Colon (tissue), 2 donors: Measurements from ENCODE around the gene AAMDC.
"Not testable (repeated sequence)": the region's sequence is repeated elsewhere in the genome, so short reads cannot be mapped to it uniquely, and the experiment has no call there.

Experiments
- FAIRE-seq: peaks from 2 replicates; lab custom pipeline; 2012; peaks lifted over from hg19 to GRCh38; lab: Jason Lieb, UNC
- donor health status: control.
- donor health status: control.

Gene AAMDC

DNA sequence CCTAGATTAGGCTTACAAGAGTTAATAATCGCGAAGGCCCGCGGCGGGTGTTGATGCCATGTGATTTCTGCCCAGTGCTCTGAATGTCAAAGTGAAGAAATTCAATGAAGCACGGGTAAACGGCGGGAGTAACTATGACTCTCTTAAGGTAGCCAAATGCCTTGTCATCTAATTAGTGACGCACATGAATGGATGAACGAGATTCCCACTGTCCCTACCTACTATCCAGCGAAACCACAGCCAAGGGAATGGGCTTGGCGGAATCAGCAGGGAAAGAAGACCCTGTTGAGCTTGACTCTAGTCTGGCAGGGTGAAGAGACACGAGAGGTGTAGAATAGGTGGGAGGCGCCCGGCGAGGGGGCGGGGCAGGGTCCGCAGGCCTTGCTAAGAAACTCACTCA lies 65.5 kb downstream of the AAMDC start:
- no peak for FAIRE-seq

DNA sequence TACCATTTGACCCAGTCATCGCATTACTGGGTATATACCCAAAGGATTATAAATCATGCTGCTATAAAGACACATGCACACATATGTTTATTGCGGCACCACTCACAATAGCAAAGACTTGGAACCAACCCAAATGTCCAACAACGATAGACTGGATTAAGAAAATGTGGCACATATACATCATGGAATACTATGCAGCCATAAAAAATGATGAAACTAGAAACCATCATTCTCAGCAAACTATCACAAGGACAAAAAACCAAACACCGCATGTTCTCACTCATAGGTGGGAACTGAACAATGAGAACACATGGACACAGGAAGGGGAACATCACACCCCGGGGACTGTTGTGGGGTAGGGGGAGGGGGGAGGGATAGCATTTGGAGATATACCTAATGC lies 68.1 kb downstream of the AAMDC start:
- not testable (repeated sequence) for FAIRE-seq

DNA sequence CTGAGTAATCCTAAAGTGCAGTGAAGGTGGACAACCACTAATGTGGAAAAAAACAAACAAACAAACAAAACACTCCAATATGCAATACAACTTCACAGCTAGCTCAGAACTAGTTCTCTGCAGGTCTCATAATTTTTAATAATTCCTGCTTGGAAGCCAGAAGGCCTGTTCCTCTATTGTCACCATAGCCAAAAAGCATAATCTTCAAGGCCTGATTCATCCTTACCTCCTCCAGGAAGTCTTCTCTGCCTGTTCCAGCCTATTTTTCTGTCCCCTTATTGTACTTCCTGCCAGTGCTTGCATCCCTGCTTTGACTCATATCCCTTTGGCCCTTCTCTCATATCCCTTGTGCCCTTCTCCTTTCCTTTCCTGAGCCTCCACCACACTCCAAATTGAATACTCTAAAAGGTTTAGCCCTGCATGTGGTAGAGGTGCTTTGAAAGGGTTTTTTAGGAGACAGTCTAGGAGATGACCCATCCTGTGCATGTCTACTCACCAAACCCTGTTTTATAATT lies 69.2 kb downstream of the AAMDC start:
- FAIRE-seq = not testable (repeated sequence)

DNA sequence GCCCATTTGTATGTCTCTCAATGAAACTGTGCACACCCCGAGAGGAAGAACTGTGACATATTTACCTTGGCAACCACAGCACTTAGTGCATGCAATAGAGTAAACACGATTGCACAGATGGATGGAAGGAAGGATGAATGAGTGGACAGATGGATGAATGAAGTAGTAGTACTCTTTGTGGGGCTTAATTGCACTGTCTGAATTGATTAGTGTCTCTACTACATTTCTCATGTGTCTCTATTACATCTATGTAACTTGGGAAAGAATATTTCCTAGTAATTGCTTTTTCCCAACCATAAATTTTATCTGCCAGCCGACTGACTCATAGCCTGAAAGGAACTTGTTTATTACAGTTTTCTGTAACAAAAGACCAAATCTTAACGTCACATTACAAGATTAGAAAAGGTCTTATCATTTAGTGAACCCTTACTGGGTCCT lies 69.7 kb downstream of the AAMDC start:
- FAIRE-seq = not testable (repeated sequence)

DNA sequence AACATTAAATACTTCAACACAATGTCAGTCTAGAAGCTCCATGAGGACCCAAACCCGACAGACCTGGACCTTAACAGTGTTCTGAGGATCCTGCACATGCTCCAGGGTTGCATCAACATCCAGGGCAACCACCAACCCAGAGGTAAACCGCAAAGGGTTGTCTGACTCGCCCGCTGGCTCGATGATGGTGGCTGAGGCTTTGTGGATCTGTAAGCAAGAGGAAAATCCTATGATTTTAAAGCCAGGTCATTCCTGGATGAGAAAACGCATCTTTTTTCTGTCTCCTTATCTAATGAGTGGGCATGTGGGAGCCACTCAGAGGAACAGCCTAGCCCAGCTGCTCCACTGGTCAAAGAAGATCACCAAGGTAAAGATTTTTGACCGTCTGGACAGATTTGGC lies 70.3 kb downstream of the AAMDC start:
- FAIRE-seq = not testable (repeated sequence)

DNA sequence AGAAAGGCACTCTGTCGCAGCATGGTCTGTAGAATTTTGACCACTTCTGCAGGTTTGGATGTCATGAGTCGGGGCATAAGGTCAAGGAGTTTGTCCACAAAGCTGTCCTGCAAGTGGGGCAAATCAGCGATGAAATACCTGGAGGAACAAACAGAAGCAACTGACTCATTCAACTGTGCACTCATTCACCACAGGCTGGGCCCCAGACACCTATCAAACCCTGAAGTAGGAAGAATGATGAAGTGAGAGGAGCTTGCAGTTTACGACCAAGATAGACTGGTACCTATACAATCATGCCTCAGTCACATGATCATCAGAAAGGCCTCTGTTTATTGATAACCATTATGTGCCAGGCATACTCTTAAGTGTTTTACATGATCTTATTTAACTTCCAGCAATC lies 70.8 kb downstream of the AAMDC start:
- FAIRE-seq = not testable (repeated sequence)

DNA sequence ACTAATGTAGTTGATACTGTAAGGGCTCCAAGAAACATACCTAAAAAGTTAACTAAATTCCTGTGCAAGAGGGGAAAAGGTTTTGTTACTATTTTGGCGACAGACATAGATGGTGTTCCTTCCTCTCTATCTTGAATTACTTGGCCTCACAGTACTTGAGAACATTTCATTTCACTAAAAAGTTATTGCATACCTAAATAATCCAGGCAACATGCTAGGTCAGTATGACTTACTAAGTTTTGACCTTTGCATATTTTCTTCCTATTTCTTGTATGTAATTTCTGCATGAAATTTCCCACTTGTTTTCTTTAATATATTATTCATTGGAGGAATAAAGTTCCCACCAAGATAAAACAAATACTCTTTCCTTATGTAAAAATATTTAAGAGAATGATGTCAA lies 74.0 kb downstream of the AAMDC start:
- not testable (repeated sequence) for FAIRE-seq

DNA sequence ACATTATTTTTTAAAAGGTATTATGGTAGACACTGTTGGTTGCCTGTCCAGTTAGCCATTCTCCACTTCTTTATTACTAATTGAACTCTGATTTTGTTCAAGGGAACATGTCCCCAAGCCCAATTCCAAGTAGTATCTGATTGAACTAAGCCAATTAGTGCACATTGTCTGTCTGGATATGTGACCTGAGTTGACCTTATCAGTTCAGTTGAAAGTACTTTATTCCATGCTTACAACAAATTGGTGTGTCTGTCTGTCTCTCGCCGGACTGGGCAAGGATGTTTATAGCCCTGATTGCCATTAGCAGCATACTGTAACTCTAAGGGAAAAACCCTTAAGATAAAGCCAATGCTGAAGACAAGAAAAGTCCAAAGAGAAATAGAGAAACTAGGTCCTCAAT lies 87.9 kb downstream of the AAMDC start:
- FAIRE-seq = no peak

DNA sequence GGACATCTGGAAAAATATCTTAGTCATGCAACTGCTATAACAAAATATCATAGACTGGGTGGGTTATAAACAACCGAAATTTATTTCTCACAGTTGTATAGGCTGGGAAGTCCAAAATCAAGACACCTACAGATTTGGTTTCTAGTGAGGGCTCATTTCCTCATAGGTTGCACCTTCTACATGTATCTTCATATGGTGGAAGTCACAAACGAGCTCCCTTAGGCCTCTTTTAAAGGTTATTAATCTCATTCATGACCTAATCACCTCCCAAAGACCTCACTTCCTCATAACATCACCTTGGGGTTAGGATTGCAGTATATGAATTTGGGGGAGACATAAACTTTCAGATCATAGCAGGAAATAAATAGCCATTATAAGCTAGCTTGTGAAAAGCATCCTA lies 88.3 kb downstream of the AAMDC start:
- no peak for FAIRE-seq

DNA sequence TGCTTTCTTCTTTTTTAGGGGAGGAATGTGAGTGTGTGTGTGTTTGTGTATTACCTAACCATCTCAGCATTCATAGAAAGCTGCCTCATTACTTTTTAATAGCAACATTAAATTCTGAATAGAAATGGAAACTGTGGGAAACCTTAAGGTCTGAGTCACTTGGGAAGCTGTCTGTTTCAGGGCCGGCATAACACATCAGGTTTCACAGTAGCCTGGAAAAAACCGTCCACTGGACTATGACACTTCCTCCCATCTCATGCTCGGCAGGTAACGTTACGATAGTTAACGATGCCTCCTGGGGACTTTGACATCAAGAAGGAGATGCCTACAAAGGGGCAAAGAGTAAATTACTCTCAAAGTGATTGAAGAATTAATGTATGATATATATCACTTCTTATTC lies 89.9 kb downstream of the AAMDC start:
- not testable (repeated sequence) for FAIRE-seq

DNA sequence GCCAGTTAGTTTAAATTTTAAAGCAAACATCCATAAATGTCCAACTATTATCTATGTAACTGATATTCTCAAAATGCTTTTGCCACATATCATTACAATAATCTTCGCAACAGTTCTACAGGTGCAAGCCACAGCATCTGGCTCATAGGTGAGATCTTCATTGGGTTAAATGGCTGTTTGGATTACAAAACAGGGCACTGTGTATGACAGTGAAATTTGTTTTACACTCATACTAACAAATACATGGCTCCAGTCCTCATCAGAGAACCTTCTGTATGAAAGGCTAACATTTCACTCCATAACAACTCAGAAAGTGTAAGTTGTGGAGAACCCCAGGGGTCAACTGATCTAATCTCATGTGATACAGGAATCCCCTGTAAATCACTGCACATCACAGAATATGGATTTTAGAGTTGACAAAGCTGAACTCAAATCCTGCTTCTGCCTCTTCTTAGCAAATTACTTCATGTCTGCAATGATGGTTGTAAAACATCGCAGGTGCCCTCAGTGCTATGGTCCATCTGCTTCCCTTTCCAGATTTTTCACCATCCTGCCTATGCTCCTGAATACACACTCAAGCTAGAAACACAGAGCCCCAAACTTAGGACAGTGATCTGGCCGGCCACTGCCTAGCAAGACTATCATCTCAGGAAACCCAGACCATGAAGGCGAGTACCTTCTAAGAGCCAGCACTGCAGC lies 92.8 kb downstream of the AAMDC start:
- not testable (repeated sequence) for FAIRE-seq

DNA sequence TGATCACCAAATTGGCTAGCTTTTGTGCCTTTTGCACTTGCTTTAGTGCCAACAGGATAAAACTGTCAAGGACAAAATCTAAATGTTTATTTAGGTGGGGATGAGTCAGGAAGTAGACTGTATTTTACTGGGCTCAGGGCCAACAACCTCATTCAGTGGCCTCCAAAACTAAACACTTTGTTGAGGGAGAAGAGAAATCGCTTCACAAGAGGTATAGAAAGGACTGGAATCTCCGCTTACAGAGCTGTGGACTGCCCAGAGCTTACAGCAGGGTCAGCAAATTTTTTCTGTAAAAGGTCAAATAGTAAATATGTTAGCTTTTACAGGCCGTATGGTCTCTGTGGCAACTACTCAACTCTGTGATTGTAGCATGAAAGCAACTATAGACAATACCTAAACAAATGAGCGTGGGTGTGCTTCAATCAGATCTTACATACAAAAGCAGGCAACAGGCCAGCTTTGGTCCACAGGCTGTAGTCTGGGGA lies 93.4 kb downstream of the AAMDC start:
- not testable (repeated sequence) for FAIRE-seq

DNA sequence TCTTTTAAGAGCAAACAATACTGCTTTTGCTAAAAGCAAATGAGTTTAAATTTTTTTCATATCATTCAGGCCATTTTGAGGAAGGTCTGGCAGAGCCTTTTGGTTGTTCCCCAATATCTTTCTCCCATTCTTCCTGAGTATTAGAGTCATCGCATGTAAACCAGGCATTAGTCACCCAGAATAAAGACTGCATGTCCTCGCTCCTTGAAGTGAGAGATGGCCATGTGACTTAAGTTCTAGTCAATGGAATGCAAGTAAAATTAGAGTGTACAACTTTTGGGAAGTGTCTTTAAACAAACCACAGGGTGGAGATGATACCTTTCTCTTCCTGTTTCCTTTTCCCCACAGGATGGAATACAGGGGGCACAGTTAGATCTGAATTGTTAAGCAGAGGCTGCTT lies 96.8 kb downstream of the AAMDC start:
- not testable (repeated sequence) for FAIRE-seq
